ENCODE results near the gene SURF2. TPM values are rescaled to one million over a fixed set of nuclear protein-coding genes. Genes with fewer than 3 reads are reported as not detected.
A peak's percentile ranks its signal among the peaks of the same experiment; 100 is the strongest.

The SURF2 gene
- polyA plus RNA-seq, 1 of the 3 experiments (the other 2 are of a cell fraction): 46.8 TPM

- POLR2A ChIA-PET: interaction anchor here (1.0 to 1.4 kb wide), 2 partner anchors 11 to 21 kb away, joined by 3 read pairs; no protein-coding TSS in a partner anchor
- CTCF ChIA-PET: interaction anchor here (0.7 to 3.1 kb wide), 7 partner anchors 9 to 166 kb away, joined by 3 to 13 read pairs (median 4); no protein-coding TSS in a partner anchor
- DNase-seq: no peak
Measured at GRCh38 chr9:133351526-133351907, 4.8 kb upstream of the SURF2 start.

DNA sequence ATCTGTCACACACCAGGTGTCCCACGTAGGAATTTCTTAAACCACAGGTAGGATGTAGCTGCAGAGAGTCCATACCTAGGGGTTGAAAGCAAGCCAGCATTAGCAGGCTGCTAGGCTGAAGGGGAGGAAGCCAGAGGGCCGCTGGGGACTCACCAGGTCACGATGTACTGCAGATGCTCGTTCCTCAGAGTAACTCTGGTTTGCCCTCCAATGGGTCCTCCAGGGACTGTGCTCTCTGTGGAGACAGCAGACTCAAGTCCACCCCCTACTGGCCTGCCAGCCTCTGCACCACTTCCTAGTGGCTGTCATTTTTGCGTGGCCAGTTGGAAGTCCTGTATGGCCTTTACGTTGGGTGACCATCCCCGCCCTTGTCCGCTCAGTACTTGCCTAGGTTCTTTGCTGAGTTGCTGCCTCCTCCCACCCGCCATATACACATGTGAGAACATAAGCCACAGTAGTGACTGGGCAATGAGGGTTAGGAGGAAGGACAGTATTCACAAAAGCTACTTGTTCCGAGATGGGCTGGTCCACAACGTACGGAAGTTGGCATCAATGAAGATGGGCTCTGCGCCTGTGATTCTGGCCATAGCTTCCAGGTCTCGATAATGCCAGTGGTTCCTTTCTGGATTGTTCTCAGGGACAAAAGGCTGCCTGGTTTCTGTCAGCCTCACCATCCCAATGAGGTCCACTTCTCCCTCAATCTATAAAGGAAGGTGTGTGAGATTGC lies 4.3 kb upstream of the SURF2 start:
- Histone ChIP-seq H3K4me2 (no peak overlapping the region), H3K9me2 (no peaks in the 10 kb centered on the region), H3K27ac (ENCODE audit: low read depth in 2 of 2, low read length in 1 of 2) (no peak overlapping the region; a peak in 1 of 4 replicates), H3K27me3 (ENCODE audit: insufficient read depth) (no peaks in the 10 kb centered on the region), H3K36me3 (replicated peaks in 1 of 2; ENCODE audit: control insufficient read depth in 1 of 2, insufficient read depth in 2 of 2, low read length in 1 of 2) (peaks cover 36 to 57% of the 10 kb centered on the region in 2 experiments), H2AFZ (ENCODE audit: low read depth) (no peak overlapping the region), H3K4me1 (ENCODE audit: control insufficient read depth in 1 of 2, insufficient read depth in 2 of 2, low read depth in 1 of 2, low read length in 1 of 2) (peaks cover 12 to 30% of the 10 kb centered on the region in 2 experiments; a peak in 2 of 4 replicates), H3K9ac (no peak overlapping the region), H3K79me2 (ENCODE audit: insufficient read depth) (peaks cover 63% of the 10 kb centered on the region), H3K4me3 (ENCODE audit: low read depth in 2 of 2, low read length in 1 of 2) (no peak overlapping the region), H3K9me3 (no peaks in the 10 kb centered on the region), H4K20me1 (ENCODE audit: insufficient read depth) (peaks cover 35% of the 10 kb centered on the region), H3F3A (replicated peaks; ENCODE audit: insufficient read depth) (peaks cover 45% of the 10 kb centered on the region)
- ChIA-PET POLR2A (interaction anchor here (1.0 kb wide), 1 partner anchor 10 kb away, joined by 3 read pairs; no protein-coding TSS in a partner anchor), CTCF (interaction anchor here (1.3 to 3.1 kb wide), 5 partner anchors 10 to 166 kb away, joined by 3 to 13 read pairs (median 5); no protein-coding TSS in a partner anchor)
- 89% methylated on average over 12 of the region's 14 CpGs for WGBS (ENCODE audit: low lambda C conversion rate)
- DNase-seq: peak; percentile 71
- no peak for TF ChIP-seq RXRA (IDR thresholded peaks at IDR 0.05; ENCODE audit: borderline replicate concordance, low read depth)
- TF ChIP-seq, protein P1, sequence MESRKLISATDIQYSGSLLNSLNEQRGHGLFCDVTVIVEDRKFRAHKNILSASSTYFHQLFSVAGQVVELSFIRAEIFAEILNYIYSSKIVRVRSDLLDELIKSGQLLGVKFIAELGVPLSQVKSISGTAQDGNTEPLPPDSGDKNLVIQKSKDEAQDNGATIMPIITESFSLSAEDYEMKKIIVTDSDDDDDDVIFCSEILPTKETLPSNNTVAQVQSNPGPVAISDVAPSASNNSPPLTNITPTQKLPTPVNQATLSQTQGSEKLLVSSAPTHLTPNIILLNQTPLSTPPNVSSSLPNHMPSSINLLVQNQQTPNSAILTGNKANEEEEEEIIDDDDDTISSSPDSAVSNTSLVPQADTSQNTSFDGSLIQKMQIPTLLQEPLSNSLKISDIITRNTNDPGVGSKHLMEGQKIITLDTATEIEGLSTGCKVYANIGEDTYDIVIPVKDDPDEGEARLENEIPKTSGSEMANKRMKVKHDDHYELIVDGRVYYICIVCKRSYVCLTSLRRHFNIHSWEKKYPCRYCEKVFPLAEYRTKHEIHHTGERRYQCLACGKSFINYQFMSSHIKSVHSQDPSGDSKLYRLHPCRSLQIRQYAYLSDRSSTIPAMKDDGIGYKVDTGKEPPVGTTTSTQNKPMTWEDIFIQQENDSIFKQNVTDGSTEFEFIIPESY (IDR thresholded peaks at IDR 0.05; ENCODE audit: borderline replicate concordance, low read depth): no peak
- TF ChIP-seq GABPA (IDR thresholded peaks at IDR 0.05; ENCODE audit: low read depth): no peak
- TF ChIP-seq, protein P2, sequence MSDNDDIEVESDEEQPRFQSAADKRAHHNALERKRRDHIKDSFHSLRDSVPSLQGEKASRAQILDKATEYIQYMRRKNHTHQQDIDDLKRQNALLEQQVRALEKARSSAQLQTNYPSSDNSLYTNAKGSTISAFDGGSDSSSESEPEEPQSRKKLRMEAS (IDR thresholded peaks at IDR 0.05; ENCODE audit: low read depth): no peak
- TF ChIP-seq ELF1 (IDR thresholded peaks at IDR 0.05): no peak
- 0 out of 2 replicates have a peak, but pooled peaks have one; percentile 41 for TF ChIP-seq SIN3A (IDR thresholded peaks at IDR 0.05; ENCODE audit: borderline replicate concordance, low read depth, low read length)
- TF ChIP-seq FOXJ3 (CRISPR knock-in tag; IDR thresholded peaks at IDR 0.05): no peak
- no peak for TF ChIP-seq GATA2 (CRISPR knock-in tag; IDR thresholded peaks at IDR 0.05)
- TF ChIP-seq MXI1 (IDR thresholded peaks at IDR 0.05; ENCODE audit: low read depth, low read length): no peak
- no peak for TF ChIP-seq RCOR1 (IDR thresholded peaks at IDR 0.05; ENCODE audit: low read length)
- TF ChIP-seq NRF1 (IDR thresholded peaks at IDR 0.05; ENCODE audit: low read depth, low read length): no peak
- no peak for TF ChIP-seq EP300 (IDR thresholded peaks at IDR 0.05; ENCODE audit: borderline replicate concordance in 1 of 2, low read depth in 1 of 2, low read length in 1 of 2)
- no peak for TF ChIP-seq REST (IDR thresholded peaks at IDR 0.05; ENCODE audit: low read depth, low read length)
- no peak for TF ChIP-seq TEAD4 (IDR thresholded peaks at IDR 0.05; ENCODE audit: borderline replicate concordance, insufficient read depth)
- TF ChIP-seq RAD21 (IDR thresholded peaks at IDR 0.05; ENCODE audit: low read length): peak; percentile 11; the same call in 1 of the 2 replicates
- TF ChIP-seq CHD2 (IDR thresholded peaks at IDR 0.05; ENCODE audit: low read length, partially characterized antibody): peak; percentile 25
- TF ChIP-seq FOSL2 (IDR thresholded peaks at IDR 0.05; ENCODE audit: borderline replicate concordance, low read depth): no peak
- no peak for TF ChIP-seq SMC3 (IDR thresholded peaks at IDR 0.05; ENCODE audit: low read depth, low read length)
- TF ChIP-seq POLR2AphosphoS5 (IDR thresholded peaks at IDR 0.05; ENCODE audit: low read depth, low read length): peak; percentile 47; the same call in 1 of the 2 replicates

More at GRCh38 chr9:133351526-133351907, 4.8 kb upstream of the SURF2 start:
- Histone ChIP-seq H3F3A (replicated peaks; ENCODE audit: insufficient read depth) (peaks cover 45% of the 10 kb centered on the region), H3K4me2 (no peak overlapping the region), H3K9me3 (no peaks in the 10 kb centered on the region), H3K9me2 (no peaks in the 10 kb centered on the region), H3K27ac (ENCODE audit: low read depth in 2 of 2, low read length in 1 of 2) (no peak overlapping the region), H3K36me3 (replicated peaks in 1 of 2; ENCODE audit: control insufficient read depth in 1 of 2, insufficient read depth in 2 of 2, low read length in 1 of 2) (peaks cover 36 to 57% of the 10 kb centered on the region in 2 experiments), H3K4me3 (ENCODE audit: low read depth in 2 of 2, low read length in 1 of 2) (no peak overlapping the region), H2AFZ (ENCODE audit: low read depth) (no peak overlapping the region), H3K9ac (no peak overlapping the region), H3K4me1 (ENCODE audit: control insufficient read depth in 1 of 2, insufficient read depth in 2 of 2, low read depth in 1 of 2, low read length in 1 of 2) (peaks cover 12 to 32% of the 10 kb centered on the region in 2 experiments; a peak in 2 of 4 replicates), H3K27me3 (ENCODE audit: insufficient read depth) (no peaks in the 10 kb centered on the region), H4K20me1 (ENCODE audit: insufficient read depth) (peaks cover 36% of the 10 kb centered on the region), H3K79me2 (ENCODE audit: insufficient read depth) (peaks cover 63% of the 10 kb centered on the region)
- WGBS (ENCODE audit: low lambda C conversion rate): 93% methylated on average over 3 of the region's 3 CpGs
- TF ChIP-seq JUND (IDR thresholded peaks at IDR 0.05) (peak; percentile 4; the same call in 1 of the 2 replicates), RXRA (IDR thresholded peaks at IDR 0.05; ENCODE audit: borderline replicate concordance, low read depth) (no peak), TCF12 (IDR thresholded peaks at IDR 0.05) (no peak), TAF1 (IDR thresholded peaks at IDR 0.05; ENCODE audit: borderline replicate concordance, low read depth, low read length) (no peak)
